Spleen (tissue), 7 donors: ENCODE data around the gene CLASP1.

Source experiments
- CTCF ChIP-seq, 11 experiments: fragments of 200-600 bp in 7 of 11; fragments of 450-650 bp in 4 of 11; sonication (generic) in 4 of 11; IDR thresholded peaks in 8 of 11; conservative IDR thresholded peaks in 3 of 11; 1 replicate in 7 of 11; 2 replicates in 4 of 11; pipeline versions ENCODE4 v1.4.0 to v1.8.0; 2016 to 2021; ENCODE audit warnings: antibody characterized with exemption in 11 of 11, inconsistent platforms in 4 of 11, mild to moderate bottlenecking in 1 of 11
- POLR2A ChIP-seq, 3 donors: fragments of 450-650 bp; IDR thresholded peaks; one replicate each; pipeline ENCODE4 v1.5.1; 2017; ENCODE audit warnings: antibody characterized with exemption in 3 of 3, mild to moderate bottlenecking in 1 of 3
- donor health status: DM: no; HTN: no; CAD: no; lungs with moderate emphysema.
- donor health status: DM: no; HTN: no; CAD: no.
- donor health status: DM: no; HTN: no; CAD: no.

GRCh38 chr2:121335294-121336290, 313.7 kb downstream of the CLASP1 start:
- no peak for TF ChIP-seq POLR2A (IDR thresholded peaks at IDR 0.05)
- no peak for TF ChIP-seq CTCF (IDR thresholded peaks at IDR 0.05 in 8 of 11, conservative IDR thresholded peaks at IDR 0.05 in 3 of 11)
